Limb (tissue), 2 donors: ENCODE measurements around the gene SHOC2.

Experiments used
- DNase-seq, 2 donors: peaks; one replicate each; pipeline ENCODE4 v3.0.0-alpha.2; 2016; ENCODE audit errors: extremely low spot score in 2 of 2

The SHOC2 gene

GRCh38 chr10:111057006-111057405, 137.6 kb downstream of the SHOC2 start:
- no peak for DNase-seq
